HL-60 (cell line): ENCODE results near the gene BTBD17.

Experiments used
- DNase-seq, 2 experiments: peaks; one replicate each; pipeline ENCODE4 v3.0.0-alpha.2; 2010 to 2020; ENCODE audit warnings: low read depth in 1 of 2, low spot score in 1 of 2
- H3K27ac ChIP-seq: fragments of 250-450 bp; sonication (Bioruptor Pico); replicated peaks from 2 replicates; pipeline ENCODE4 v1.5.1; 2020; ENCODE audit warnings: mild to moderate bottlenecking, moderate library complexity
- H3K27me3 ChIP-seq: fragments of 250-450 bp; sonication (Bioruptor Pico); 2 replicates; pipeline ENCODE4 v1.5.1; 2021; ENCODE audit warnings: mild to moderate bottlenecking, moderate library complexity; ENCODE audit not compliant: insufficient read depth, poor library complexity, severe bottlenecking
- H3K4me3 ChIP-seq: replicated peaks from 2 replicates; pipeline ENCODE4 v1.5.1; 2011; ENCODE audit warnings: mild to moderate bottlenecking, control low read depth, low read length; ENCODE audit not compliant: insufficient read depth
- GABPA ChIP-seq: IDR thresholded peaks from 2 replicates; pipeline ENCODE4 v1.6.1; 2012; ENCODE audit warnings: low read depth

Gene BTBD17

DNA sequence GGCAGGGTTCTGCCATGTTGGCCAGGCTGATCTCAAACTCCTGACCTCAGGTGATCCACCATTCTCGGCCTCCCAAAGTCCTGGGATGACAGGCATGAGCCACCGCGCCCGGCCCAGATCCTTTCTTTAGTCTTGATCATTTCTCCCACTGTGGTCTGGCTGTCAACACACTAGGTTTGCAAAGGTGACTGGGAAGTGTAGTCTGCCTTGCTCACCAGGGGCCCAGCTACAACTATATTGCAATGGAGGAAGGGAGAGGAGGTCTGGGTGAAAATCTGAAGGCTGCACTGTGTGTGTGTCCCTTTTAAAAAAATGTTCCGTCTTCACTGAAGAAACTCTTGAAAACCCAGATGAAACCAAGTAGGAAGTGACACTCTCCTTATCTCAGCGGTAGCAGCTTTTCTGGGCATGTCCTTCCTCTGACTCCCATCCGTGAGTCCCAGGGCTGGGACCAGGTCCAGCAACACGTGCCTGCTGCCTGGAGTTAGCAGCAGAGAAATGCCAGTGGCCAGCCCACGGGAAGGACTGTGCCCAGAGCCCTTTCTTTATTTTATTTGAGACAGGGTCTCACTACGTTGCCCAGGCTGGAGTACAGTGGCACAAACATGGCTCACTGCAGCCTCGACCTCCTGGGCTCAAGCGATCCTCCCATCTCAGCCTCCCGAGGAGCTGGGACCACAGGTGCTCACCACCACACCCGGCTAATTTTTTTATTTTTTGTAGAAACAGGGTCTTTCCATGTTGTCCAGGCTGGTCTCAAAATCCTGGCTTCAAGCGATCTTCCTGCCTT is 53.5 kb downstream of the BTBD17 start:
- Histone ChIP-seq H3K27me3 (no peaks in the 10 kb centered on the region), H3K27ac (no peak overlapping the region), H3K4me3 (no peak overlapping the region)
- no peak for TF ChIP-seq GABPA
- no peak for DNase-seq
